SK-N-SH (cell line): ENCODE measurements around the gene TMEM54.

Source experiments
- EP300 ChIP-seq, 2 experiments: IDR thresholded peaks; 2 replicates each; pipeline versions ENCODE4 v1.4.0 to v1.6.1; 2012; ENCODE audit warnings: borderline replicate concordance in 1 of 2, low read depth in 1 of 2, low read length in 1 of 2
- TF ChIP-seq, protein P1 (sequence below): fragments of 200-600 bp; sonication (generic); IDR thresholded peaks from 2 replicates; pipeline ENCODE4 v1.6.1; 2017; ENCODE audit warnings: antibody characterized with exemption, mild to moderate bottlenecking, moderate library complexity

DNA sequence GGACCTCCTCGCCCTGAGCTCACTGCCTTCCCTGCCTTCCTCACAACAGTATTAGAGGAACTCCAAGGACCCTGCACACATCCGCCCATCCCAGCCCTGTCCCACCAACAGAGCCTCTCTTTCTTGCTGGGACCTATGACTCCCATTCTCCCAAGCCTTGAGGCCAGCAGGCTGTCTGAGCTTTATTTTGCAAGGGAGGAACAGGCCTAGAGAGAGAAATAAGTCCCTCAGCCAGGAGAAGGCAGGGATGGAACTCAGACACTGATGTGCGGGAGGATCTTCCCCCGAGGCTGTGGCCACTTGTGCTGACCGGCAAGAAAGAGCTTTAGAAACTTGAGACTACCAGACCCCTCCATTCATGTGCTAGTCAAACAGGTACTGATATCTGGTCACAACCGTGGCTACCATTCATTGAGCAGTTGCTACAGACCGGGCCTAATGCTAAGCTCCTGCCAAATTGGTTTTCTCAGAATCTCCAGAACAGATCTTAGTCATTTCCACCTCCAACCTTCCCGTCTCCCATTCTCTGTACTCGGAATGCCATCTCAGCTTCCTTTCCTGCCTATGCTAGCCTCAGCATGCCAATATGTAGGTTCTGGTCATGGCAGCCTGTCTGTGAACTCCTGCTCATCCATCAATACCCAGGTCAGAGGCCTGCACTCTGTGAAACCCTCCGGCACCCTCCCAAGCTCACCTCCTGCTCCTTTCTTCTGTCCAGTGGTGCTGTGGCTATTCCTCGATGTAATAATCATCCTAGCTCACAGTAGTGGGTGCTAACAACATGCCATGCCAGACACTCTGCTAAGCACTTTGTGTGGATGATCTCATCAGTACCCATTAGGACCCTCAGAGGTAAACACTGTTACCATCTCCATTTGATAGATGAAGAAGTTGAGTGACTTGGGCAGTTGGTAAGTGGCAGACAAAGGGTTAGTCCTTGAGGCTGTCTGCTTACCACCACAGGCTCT, 3.8 kb downstream of the TMEM54 start:
- no peak for TF ChIP-seq EP300 (IDR thresholded peaks at IDR 0.05; ENCODE audit: borderline replicate concordance in 1 of 2, low read depth in 1 of 2, low read length in 1 of 2)
- TF ChIP-seq, protein P1, sequence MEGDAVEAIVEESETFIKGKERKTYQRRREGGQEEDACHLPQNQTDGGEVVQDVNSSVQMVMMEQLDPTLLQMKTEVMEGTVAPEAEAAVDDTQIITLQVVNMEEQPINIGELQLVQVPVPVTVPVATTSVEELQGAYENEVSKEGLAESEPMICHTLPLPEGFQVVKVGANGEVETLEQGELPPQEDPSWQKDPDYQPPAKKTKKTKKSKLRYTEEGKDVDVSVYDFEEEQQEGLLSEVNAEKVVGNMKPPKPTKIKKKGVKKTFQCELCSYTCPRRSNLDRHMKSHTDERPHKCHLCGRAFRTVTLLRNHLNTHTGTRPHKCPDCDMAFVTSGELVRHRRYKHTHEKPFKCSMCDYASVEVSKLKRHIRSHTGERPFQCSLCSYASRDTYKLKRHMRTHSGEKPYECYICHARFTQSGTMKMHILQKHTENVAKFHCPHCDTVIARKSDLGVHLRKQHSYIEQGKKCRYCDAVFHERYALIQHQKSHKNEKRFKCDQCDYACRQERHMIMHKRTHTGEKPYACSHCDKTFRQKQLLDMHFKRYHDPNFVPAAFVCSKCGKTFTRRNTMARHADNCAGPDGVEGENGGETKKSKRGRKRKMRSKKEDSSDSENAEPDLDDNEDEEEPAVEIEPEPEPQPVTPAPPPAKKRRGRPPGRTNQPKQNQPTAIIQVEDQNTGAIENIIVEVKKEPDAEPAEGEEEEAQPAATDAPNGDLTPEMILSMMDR: no peak
